GM18861 (cell line): ENCODE measurements around the gene ANKRD33B.
"Not testable (repeated sequence)": the region's sequence is repeated elsewhere in the genome, so short reads cannot be mapped to it uniquely, and the experiment has no call there.

Experiments used
- ATAC-seq: cut with Tn5 transposase; IDR thresholded peaks from one replicate; pipeline ENCODE4 v1.9.1; 2021; ENCODE audit not compliant: unreplicated experiment

ANKRD33B gene

DNA sequence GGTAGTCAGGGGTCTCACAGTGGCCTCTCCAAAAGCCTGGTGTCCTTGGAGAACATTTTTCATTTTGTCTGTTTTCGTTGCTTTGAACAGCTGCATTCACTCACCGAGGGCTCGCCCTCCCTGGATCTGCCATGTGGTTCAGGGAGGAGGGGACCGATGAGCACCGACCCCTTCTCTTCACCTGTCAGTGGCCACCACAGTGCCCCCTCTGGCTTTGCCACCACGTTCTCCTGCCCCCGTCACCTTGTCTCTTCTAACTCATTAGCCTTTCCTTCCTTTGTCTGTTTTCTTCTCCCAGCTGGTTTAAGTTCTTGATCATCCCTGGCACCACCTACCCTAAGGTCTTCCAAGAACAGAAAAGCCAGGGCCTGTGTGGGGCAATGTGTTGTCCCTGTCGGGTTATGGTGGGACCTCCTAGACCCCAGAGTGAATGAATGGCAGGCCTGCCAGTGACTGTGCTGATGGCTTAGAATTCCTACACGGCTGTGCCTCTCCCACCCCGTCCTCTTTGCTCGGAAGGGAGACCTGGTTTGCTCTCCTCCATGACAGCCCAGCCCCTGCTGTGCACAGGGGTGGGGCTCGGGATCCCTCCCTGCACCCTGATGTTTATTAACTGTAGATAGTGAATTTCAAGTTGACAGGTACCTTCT, 90.0 kb downstream of the ANKRD33B start:
- no peak for ATAC-seq

DNA sequence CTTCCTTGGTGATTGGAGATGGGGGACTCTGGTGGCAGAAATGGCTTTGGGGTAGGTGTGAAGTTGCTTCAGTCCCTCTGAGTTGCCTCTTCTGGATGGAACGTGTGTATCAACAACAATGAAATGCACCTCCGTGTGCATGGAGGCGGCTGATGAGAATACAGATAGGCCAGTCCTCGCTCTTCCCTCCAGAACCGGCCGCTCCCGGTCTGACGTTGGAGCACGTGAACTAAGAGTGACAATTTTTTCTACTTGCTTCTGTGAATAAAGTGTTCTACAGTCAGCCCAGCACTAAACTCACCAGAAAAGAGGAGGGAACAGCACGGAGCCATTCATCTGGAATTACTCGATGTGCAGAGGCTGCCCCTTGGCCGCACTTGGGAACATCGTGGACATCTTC, 90.7 kb downstream of the ANKRD33B start:
- ATAC-seq = no peak

DNA sequence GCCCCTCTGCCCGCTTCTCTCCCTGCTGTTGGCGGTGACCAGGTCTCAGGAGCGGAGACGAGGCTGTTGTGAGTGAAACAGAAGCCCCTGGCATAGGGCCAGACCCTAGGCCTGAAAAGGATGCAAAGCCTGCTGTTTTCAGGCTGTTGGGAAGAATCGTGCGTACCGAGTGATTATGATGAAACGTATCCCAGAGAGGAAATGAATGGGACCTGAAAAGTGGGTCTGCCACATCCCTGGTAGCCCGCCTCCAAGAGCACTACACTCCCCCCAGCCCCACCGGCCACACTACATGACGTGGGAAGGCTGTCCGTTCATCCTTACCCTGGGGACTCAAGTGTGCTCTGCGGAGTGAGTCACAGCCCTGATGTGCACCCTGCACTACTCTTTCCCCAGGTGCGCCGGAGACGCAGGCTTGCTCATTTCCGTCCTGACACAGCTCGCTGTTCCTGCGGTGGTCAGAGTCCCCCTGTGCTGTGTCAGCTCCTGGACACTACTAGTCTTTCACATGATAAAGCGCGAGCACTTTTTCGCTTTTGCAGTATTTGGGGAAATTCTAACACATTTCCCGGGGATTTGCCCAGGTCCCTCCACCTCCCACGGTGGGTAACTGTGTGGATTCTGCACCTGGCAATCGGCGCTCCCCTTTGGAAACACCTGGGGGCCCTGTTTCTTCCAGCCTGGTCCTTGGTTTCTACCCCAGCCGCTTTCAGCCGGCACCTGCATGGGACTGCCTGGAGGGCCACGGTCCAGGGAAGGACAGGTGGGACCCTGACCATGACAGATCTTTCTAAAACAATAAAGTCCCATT, 91.5 kb downstream of the ANKRD33B start:
- no peak for ATAC-seq

DNA sequence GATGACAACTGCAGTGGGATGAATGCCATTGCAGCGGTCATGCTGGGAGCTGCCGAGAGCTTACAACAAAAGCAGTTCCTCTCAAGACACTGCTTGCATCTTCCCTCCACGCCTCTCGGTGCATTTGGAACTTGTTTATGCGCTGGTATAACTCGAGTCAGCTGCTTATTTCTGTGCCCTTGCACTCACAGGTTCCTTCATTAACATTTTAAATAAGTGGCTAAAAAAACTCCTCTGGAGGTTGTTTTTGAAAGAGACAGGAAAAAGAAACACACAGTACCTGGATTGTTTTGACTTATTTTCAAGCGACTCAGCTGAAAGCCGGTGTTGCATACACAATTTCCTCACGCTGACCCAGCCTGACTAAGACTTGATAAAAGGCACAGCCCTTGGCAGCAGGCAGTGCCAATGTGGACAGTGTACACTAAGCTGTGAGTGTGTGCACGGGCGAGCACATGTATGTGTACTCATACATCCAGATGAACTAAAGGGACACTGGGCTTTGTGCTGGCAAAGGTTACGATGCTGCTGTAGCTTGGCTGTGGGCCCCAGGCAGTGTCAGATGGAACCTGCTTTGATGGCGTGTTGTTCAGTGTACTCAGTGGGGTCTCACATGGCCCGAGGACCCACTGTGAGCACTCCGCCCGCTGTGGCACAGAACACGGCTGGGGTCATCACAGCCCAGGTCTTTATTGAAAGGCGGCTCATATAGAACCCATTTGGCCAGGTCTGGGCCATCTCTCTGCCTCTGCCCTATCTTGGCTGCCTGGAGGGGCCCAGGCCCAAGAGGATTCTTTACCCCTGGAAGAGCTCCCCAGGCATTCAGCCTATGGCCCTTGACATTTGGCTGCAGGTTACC, 92.3 kb downstream of the ANKRD33B start:
- no peak for ATAC-seq

DNA sequence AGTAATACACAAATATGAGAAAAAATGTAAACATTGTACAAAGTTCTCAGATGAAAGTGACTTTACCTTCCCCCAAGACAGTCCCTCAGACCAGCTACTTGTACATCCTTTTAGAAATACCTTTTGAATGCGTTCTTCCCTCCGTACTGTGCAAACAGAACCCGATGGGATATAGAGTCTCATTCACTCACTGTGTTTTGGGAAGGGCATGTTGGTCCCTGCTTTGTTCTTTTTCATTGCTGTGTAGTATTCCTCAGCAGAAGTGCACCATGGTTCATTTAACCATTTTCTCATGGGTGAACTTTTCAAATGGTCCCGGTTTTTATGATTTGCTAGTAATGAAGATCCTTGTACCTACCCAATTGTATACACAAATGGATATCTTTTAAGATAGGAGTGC, 94.4 kb downstream of the ANKRD33B start:
- no peak for ATAC-seq

DNA sequence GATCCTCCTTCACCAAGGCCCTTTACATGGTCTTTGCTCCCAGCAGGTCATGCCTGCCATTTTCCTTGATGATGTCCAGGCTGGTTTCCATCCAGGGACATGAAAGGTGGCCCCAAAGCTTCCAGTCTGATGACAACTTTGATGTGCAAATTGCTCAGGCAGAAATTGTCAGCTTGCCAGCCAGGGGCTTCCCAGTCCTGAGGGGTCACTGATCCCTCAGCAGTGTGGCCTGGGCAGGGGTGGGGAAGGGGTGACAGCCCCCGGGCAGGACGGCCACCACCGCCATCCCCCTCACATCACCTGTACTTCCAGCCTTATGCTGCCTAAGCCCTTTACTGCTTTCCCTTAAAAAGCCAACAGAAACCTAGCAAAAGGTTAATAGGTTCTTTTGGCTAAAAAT, 96.3 kb downstream of the ANKRD33B start:
- no peak for ATAC-seq

DNA sequence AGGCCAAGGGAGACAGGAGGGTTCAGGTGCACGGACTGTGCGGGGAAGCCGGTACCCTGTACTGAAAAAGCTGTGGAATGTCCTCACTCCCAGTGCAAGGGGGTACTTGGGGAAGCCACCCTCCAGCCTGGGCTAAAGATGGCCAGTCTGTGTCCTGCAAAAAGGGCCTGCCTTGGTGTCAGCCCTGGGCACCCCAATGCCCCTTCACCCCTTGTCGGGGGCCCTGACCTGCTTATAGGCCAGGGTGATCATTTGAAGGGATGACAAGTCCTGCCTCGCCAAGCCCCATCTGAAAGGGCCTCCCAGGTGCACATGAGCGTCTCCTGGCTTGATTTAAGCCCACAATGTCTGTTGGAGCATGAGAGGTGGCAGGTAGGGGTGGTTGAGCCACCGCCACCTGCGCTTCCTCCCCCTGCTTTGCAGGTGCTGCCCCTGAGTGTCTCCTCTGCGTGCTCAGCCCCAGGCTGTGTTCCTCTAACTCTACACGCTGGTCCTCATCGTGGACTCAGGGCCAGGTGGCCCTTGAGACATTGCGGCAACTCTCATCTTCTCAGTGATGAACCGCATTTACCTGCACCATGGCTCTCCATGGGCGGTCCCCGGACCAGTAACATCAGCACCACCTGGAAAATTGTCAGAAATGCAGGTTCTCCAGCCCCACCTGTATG, 97.0 kb downstream of the ANKRD33B start:
- no peak for ATAC-seq

DNA sequence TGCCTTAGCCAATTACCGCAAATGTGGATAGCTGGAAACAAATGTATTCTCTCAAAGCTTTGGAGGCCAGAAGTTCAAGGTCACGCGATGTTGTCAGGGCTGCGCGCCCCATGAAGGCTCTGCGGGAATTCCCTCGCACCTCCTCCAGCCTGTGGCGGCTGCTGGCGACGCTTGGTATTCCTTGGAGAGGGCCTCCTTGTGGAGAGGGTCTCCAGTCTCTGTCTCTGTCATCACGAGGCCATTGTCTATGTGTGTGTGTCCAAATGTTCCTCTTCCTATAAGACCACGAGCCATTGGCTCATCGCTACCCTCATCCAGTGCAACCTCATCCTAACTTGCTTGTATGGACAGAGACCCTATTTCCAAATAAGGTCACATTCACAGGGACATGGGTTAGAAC, 97.5 kb downstream of the ANKRD33B start:
- no peak for ATAC-seq

DNA sequence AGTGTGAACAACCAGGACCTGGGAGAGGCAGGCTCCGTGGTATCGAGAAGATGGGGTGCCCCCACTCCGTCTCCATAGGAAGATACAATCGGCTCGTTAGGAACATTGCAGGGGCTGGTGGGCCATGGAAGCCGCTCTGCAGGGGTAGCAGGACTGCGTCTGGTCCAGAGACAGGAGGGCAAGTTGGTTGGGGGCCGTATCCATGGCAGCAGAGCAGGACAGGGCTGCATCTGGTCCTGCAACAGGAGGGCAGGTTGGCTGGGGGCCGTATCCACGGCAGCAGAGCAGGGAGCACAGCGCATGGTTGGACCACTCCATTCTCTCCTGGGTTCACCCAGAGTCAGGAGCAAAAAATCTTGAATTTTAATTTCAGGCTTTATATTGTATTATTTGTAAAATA, 98.2 kb downstream of the ANKRD33B start:
- no peak for ATAC-seq

DNA sequence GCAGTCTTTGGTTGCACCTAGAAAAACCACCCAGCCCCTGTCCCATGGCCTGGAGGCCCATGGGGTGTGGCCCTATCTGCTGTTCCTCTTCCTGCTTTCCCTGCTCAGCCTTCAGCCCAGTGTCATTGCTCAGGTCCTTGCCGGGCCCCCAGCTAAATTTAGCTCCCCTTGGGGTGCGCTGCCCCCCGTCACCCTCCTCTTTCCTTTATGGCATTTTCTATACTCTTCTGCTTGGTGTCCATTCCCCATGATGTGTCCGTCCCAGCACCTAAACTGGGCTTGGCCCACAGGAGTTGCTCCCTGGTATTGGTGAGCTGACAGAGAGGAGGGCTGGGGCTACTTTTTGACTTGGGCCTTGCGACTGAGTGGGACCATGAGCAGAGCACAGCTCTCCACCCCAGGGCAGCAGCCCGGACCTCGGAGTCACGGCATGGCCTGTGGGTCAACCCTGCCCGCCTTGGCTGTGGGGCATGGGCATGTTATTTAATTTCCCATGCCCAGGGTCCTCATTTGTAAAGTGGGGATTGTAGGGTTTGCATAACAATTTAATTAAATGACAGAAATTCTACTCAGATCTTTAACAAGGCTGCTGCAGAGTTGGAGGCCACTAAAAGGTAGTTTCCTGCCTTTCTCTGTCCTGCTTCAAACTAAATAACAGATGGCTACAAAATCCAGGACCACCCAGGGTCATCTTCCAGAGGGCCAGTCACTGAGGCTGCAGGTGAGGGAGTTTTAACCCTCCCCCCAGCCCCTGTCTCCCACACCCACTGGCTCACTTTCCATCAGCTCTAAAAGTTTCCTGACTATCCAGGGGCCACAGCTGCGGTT, 99.0 kb downstream of the ANKRD33B start:
- ATAC-seq = no peak

DNA sequence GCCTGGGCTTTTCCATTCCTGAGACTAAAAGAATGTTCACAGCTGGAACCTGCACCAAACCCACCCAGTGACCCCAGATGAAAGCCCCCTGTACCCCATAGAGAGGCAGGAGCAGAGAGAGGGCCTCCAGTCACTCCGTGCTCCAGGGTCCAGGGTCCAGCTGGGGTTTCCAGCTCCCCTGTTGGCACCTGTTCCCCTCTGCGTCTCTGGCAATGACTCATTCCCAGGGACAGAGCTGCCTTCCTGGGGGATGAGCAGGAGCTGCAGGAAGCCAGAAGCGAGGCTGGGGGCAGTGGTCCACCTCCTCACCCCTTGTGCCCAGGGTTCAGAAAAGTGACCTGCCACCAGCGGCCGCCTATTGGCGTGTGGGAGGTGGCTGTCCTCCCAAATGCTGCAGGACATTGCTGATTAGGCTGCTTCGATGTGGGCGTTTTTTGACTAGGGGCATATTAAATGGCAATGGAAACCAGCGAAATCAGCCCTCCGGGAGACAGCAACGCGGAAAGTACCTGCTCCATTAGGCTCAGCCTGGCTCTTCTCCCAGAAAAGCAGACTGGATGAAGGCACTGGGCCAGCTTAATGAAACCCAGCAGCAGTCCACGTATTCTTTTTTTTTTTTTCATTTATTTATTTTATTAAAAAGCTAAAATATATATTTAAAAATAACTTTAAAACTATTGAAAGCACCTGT, 99.8 kb downstream of the ANKRD33B start:
- no peak for ATAC-seq

DNA sequence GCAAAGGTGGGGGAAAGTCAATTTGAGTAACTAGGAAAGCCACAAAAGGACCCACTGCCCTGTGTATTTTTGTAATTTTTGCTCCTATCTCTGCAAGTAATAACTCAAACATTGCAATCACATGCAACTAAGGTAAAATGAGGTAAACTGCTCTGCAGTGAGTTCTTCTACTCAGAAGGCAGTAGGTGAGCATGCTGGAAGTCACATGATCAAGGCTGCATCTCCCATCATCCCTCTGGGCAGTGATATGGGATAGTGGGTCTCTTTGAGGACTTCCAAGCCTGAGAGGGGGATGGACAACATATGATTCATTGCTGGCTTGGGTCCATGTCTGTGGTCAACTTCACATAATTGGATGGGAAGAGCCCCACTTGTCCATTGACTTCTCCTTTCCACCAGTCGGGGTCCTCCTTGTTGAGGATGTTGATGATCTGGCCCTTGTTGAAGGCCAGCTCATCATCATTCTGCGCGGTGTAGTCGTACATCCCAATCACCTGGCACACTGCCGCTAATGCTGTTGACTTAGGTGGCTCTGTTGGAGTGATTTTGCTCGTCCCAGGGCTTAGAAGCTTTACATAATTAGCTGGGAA, 100.4 kb downstream of the ANKRD33B start:
- not testable (repeated sequence) for ATAC-seq

DNA sequence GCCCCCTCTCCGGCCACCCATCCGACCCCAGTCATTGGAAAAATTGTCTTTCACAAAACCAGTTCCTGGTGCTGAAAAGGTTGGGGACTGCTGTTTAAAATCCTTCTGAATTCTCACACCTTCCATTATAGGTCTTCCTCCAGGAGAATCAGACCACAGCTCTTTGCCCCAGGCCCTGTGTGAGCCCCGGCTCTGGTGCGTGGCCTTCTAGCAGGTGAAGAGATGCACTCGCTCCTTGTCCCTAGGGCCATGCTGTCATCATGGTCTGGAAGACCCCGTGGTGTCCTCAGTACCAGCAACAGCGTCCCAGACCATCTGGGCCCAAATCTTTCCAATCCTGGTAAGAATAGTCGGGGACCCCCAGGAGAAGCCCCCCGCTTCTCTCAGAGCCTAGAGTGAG, 101.9 kb downstream of the ANKRD33B start:
- ATAC-seq = no peak

DNA sequence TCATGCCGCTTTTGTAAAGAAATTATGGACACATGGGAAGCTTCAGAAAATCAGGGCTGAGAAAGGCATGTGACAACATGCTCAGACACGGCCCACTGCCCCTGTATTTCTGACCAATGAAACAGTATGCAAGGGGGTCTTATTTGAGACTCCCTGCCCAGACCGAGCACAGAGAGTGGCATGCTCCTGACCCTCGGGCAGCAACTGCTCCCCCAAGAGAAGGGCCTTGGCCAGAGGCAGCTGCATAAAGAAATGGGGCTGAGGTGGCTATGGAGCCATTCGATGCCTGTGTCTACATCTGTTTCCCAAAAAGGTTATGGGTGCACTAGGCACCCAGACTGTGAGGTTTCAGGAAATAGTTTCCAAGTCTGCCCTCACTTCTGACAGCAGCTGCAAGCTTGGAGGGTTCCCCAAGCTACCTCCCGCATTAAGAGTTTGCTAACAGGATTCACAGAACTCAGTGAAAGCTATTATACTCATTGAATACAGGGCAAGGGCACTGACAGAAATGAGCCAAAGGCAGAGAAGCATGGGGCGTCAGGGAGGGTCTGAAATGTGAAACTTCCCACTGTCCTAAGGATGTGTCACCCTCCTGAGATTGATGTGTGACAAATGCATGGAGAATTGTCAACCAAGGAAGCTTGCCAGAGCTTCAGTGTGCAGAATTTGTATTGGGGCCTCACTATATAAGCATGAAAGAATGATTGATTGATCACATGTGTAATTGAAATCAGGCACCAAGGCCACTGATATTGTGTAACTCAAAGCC, 102.8 kb downstream of the ANKRD33B start:
- ATAC-seq = no peak

DNA sequence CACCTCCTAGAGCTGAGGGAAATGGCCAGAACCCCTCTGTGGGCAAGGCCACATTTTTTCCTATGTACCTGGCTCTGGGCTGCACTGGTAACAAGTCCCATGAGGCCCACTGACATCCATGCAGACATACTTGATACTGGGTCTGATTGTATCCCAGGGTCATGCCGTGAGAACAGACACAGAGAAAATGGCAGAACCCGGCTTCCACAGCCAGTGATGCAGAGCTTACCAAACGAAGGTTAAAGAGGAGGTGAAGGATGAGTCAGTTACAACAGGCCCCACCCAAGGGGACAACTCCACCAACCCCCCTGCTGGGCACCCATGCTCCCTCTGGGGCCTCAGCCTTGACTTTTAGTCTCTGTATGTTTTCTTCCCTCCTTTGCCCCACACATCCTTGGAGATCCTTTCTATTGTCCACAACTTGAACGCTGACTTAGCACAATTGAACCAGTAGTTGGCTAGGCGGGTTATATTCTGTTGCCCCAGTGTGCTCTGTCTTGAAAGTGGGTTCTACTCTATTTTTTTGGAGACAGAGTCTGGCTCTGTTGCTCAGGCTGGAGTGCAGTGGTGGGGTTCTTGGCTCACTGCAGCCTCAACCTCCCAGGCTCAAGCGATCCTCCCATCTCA, 103.7 kb downstream of the ANKRD33B start:
- no peak for ATAC-seq

DNA sequence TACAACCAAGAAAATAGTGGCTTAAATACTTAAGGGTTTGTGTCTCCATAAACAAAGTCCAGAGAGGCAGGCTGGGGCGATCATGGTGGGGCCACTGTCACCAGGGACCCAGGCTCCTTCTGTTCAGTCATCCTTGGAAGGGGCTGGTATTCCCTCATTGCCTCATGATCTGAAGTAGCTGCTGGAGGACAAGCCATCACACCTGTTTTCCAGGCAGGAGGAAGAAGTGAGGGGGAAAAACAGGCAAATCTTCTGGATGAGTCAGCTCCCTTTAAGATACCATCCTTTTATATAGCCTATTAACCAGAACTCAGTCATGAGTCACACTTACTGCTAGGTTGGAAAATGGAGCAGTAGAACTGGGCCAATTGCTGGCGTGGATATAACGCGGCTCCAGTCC, 104.8 kb downstream of the ANKRD33B start:
- no peak for ATAC-seq

DNA sequence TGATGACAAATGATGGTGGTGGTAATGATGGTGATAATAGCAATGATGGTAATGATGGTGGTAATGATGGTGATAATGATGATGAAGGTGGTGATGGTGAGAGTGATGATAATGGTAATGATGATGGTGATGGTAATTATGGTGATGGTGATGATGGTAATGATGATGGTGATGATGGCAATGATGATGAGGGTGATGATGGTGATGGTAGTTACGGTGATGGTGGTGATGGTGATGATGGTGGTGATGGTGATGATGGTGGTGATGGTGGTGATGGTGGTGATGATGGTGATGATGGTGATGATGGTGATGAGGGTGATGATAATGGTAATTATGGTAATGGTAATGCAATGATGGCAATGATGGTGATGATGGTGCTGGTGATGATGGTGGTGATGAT, 106.1 kb downstream of the ANKRD33B start:
- no peak for ATAC-seq
